Glutamatergic neuron (in vitro differentiated cells): ENCODE data around the gene DRAM1. TPM values are rescaled to one million over a fixed set of nuclear protein-coding genes. Genes with fewer than 3 reads are reported as not detected.

Experiments
- DNase-seq: peaks from one replicate; pipeline ENCODE4 v3.0.0; 2022
- H3K27ac Mint-ChIP-seq: one replicate; pipeline ENCODE4 v1.8.0; 2020; ENCODE audit warnings: mild to moderate bottlenecking, mixed read lengths, inconsistent platforms; ENCODE audit not compliant: unreplicated experiment
- H3K27me3 Mint-ChIP-seq: one replicate; pipeline ENCODE4 v1.8.0; 2020; ENCODE audit warnings: mild to moderate bottlenecking, moderate library complexity, mixed read lengths, inconsistent platforms; ENCODE audit not compliant: unreplicated experiment
- H3K36me3 Mint-ChIP-seq: one replicate; pipeline ENCODE4 v1.8.0; 2020; ENCODE audit warnings: mild to moderate bottlenecking, mixed read lengths, inconsistent platforms; ENCODE audit not compliant: unreplicated experiment
- H3K4me1 Mint-ChIP-seq: one replicate; pipeline ENCODE4 v1.8.0; 2020; ENCODE audit warnings: mild to moderate bottlenecking, low read depth, mixed read lengths, inconsistent platforms; ENCODE audit not compliant: unreplicated experiment
- H3K4me3 Mint-ChIP-seq: one replicate; pipeline ENCODE4 v1.8.0; 2020; ENCODE audit warnings: mild to moderate bottlenecking, mixed read lengths, inconsistent platforms; ENCODE audit not compliant: unreplicated experiment
- H3K9me3 Mint-ChIP-seq: one replicate; pipeline ENCODE4 v1.8.0; 2020; ENCODE audit warnings: mild to moderate bottlenecking, moderate library complexity, mixed read lengths, inconsistent platforms; ENCODE audit not compliant: unreplicated experiment
- long read RNA-seq: library from polyadenylated mRNA; unstranded; transcript quantifications from one replicate; pipeline ENCODE4 v2.0.0, GENCODE V29; 2020; ENCODE audit not compliant: unreplicated experiment
- total RNA-seq: library from RNA; stranded (reverse); fragmentation: NEBNext Ultra II Directional; extraction: Animal tissue kit (Norgen Biotek cat#: 25700); gene quantifications from one replicate; pipeline ENCODE4 v1.2.1, GENCODE V29; 2021; ENCODE audit not compliant: unreplicated experiment
- TF ChIP-seq, protein P1 (sequence below): fragments of 200-600 bp; sonication (generic); IDR thresholded peaks from one replicate; pipeline ENCODE4 v1.5.0; 2021; ENCODE audit not compliant: partially characterized antibody, unreplicated experiment

The DRAM1 gene, protein sequence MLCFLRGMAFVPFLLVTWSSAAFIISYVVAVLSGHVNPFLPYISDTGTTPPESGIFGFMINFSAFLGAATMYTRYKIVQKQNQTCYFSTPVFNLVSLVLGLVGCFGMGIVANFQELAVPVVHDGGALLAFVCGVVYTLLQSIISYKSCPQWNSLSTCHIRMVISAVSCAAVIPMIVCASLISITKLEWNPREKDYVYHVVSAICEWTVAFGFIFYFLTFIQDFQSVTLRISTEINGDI
- 0.83 TPM for total RNA-seq
- long read RNA-seq = 0 reads

DNA sequence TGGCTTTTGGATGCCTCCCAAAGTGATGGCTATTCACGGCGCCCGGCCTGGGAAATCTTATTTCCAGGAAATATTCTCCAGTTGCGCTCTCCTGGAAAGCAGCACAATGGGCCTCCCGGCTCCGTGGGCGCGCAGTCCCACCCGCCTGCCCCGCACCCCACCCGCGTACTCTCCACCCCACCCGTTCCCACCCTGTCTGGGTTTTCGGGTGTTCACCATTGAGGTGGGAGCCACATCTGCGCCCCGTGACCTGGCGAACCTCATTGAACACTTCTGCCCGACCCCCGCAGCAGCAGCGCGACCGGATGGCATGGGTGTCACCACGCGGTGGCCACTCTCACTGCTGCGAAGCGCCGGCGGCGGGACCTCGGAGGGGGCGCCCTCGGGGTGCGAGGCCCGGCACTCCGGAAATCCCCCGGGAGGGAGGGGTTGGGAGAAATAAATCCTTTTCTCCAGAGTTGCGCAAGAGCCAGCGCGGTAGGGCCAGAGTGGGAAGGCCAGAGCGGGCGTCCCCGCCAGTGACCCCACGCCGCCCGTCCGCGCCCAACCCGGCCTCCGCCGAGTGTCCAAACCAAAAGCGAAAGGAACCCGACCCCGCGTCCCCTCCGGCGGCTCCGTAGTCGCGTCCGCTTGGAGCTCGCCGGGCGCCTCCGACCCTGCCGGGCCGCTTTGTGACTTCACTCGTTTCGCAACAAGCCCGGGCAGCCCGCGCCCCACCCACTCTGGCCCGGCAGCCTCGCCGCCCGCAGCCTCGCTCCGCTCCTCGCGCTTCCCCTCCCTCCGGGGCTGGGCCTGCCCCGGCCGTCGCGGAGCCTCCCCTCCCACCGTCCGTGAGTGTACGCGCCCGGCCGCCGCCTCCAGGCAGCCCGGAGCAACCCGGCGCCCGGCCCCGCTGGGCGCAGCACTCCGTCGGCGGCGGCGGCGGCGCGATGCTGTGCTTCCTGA, at the start of gene DRAM1:
TSS of gene DRAM1 (plus strand) at position 720 of the 945 bp plus-strand sequence. CDS start at position 930, 210 bp downstream.
- Mint-ChIP-seq H3K36me3 (no peaks in the 10 kb centered on the region), H3K27me3 (no peaks in the 10 kb centered on the region), H3K27ac (no peak within 1 kb of the TSS), H3K4me3 (peak within 1 kb of the TSS; percentile 67), H3K4me1 (no peaks in the 10 kb centered on the region), H3K9me3 (no peaks in the 10 kb centered on the region)
- peak; percentile 76 for DNase-seq
- TF ChIP-seq, protein P1, sequence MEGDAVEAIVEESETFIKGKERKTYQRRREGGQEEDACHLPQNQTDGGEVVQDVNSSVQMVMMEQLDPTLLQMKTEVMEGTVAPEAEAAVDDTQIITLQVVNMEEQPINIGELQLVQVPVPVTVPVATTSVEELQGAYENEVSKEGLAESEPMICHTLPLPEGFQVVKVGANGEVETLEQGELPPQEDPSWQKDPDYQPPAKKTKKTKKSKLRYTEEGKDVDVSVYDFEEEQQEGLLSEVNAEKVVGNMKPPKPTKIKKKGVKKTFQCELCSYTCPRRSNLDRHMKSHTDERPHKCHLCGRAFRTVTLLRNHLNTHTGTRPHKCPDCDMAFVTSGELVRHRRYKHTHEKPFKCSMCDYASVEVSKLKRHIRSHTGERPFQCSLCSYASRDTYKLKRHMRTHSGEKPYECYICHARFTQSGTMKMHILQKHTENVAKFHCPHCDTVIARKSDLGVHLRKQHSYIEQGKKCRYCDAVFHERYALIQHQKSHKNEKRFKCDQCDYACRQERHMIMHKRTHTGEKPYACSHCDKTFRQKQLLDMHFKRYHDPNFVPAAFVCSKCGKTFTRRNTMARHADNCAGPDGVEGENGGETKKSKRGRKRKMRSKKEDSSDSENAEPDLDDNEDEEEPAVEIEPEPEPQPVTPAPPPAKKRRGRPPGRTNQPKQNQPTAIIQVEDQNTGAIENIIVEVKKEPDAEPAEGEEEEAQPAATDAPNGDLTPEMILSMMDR = no peak

DNA sequence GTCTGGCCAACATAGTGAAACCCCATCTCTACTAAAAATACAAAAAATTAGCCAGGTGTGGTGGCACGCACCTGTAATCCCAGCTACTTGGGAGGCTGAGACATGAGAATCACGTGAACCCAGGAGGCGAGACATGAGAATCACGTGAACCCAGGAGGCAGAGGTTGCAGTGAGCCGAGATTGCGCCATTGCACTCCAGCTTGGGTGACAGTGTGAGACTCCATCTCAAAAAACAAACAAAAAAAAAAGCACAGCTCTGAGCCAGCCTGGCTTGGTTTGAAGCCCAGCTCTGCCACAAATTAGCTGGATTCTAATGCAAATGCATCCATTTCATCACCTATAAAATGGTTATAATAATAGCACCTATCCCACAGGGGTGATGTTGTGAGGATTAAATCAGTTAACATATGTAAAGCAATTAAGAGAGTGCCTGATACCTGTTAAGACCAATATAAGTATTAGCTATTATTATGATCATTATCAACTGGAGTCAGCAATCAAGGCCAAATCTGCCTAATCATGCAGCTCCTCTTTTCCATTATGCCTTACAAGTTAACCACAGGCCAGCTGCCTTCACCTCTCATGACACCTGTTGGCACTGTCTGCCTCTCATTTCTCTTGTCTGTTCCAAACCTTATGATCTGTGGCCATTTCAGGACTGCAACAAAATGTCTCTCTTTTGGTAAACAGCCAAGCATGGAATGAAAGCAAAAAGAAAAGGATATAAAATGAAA, 48.8 kb upstream of the DRAM1 start:
- no peak for DNase-seq
- H3K9me3 Mint-ChIP-seq = no peaks in the 10 kb centered on the region
- H3K27ac Mint-ChIP-seq = no peak overlapping the region
- no peaks in the 10 kb centered on the region for H3K4me1 Mint-ChIP-seq
- H3K4me3 Mint-ChIP-seq = no peak overlapping the region
- TF ChIP-seq, protein P1 = no peak
- peaks cover 2% of the 10 kb centered on the region for H3K27me3 Mint-ChIP-seq
- H3K36me3 Mint-ChIP-seq = no peaks in the 10 kb centered on the region

DNA sequence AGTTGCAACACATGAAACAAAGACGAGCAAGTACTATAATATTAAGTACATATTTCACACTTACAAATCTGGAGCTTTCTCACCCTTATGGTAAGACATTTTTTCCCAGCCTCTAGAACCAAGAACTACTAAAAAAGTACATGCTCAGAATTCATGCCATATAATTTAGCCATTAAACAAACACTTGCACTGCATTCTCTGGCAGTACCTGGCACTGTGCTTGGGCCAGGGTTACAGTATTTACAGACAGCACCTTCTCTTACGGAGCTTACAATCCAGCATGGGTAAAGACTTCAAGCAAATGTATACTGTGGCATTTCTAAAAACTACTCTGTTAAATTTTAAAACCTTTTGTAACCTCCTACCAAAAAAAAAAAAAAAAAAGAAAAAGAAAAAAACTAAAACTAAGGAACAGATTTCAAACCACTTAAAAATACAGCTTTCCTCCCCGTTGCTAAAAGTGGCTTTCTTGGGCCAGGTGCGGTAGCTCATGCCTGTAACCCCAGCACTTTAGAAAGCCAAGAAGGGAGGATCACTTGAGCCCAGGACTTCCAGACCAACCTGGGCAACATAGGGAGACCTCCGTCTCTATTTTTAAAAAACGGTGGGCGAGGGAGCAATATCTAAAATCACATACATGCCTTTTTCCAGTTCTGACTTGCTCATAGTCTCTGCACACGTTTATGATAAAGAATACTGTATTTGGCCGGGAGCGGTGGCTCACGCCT, 47.6 kb upstream of the DRAM1 start:
- H3K27ac Mint-ChIP-seq = peak overlapping the region; percentile 48
- H3K36me3 Mint-ChIP-seq = no peaks in the 10 kb centered on the region
- peaks cover 2% of the 10 kb centered on the region for H3K27me3 Mint-ChIP-seq
- TF ChIP-seq, protein P1 = no peak
- H3K4me1 Mint-ChIP-seq = no peaks in the 10 kb centered on the region
- H3K4me3 Mint-ChIP-seq = peak overlapping the region; percentile 94
- DNase-seq = no peak
- no peaks in the 10 kb centered on the region for H3K9me3 Mint-ChIP-seq

DNA sequence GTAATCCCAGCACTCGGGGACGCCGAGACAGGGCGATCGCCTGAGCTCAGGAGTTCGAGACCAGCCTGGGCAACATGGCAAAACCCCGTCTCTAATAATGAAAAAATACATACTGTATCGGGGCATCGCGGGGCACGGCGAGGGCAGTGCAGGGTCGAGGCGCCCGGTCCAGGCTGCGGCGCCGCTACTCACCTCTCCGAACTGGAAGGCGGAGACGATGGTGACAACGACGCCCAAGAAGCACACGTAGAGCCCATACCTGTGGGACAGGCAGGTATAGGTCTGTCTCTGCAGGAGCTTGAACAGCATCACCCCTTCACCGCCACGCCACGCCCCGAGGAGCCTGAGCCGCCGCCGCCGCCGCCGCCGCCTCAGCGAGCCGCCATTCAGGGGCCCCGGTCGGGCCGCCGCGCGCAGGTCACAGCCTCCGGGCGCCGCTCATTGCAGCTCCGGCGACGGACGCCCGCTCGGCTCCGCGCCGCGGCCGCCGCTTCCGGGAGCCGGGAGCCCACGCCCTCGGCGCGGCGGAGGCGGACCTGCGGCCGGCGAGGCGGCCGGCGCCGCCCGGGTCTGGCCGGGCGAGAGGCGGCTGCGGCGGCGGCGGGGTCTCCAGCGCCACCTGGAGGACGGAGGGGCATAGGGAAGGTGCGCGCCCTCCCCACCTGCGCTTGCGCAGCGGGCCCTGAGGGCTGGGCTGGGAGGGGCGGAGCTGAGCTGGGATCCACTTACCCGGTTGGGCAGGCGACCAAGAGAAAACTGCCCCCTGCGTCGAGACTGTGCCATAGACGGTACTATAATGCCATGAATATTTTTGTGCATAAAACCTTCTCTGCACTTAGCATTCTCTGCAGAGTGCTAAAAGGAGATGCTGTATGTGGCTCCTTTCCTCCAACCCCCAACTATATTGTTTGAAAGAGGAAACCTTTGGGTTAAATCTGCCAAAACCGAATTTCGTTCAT, 46.7 kb upstream of the DRAM1 start, which contains the start of gene GNPTAB:
TSS of gene GNPTAB (minus strand) at position 593 of the 959 bp plus-strand sequence. CDS start at position 309, 284 bp downstream.
- H3K9me3 Mint-ChIP-seq = no peaks in the 10 kb centered on the region
- H3K27me3 Mint-ChIP-seq = peaks cover 2% of the 10 kb centered on the region
- H3K36me3 Mint-ChIP-seq = no peaks in the 10 kb centered on the region
- peak; percentile 94 for DNase-seq
- H3K4me1 Mint-ChIP-seq = no peaks in the 10 kb centered on the region
- peak within 1 kb of the TSS; percentile 94 for H3K4me3 Mint-ChIP-seq
- TF ChIP-seq, protein P1 = peak; percentile 71
- H3K27ac Mint-ChIP-seq = peak within 1 kb of the TSS; percentile 48
